Neutrophil (primary cell): ENCODE measurements around the gene ZNF260.

Experiments used
- H3K27ac ChIP-seq: fragments of 200-600 bp; sonication (generic); 2 replicates; pipeline ENCODE4 v1.5.1; 2016; ENCODE audit warnings: mild to moderate bottlenecking, moderate library complexity
- H3K27me3 ChIP-seq: fragments of 200-600 bp; sonication (generic); 2 replicates; pipeline ENCODE4 v1.6.0; 2016; ENCODE audit warnings: mild to moderate bottlenecking
- H3K36me3 ChIP-seq: fragments of 200-600 bp; sonication (generic); 2 replicates; pipeline ENCODE4 v1.5.1; 2017
- H3K4me1 ChIP-seq, 2 experiments: fragments of 200-600 bp in 1 of 2; sonication (generic) in 1 of 2; 1 replicate in 1 of 2; 2 replicates in 1 of 2; pipeline versions ENCODE4 v1.5.1 to v1.6.1; 2013 to 2016; ENCODE audit warnings: low read depth in 1 of 2, low read length in 1 of 2, mild to moderate bottlenecking in 1 of 2, moderate library complexity in 1 of 2; ENCODE audit not compliant: control insufficient read depth in 1 of 2, insufficient read depth in 1 of 2
- H3K4me3 ChIP-seq, 2 experiments: fragments of 200-600 bp in 1 of 2; sonication (generic) in 1 of 2; 1 replicate in 1 of 2; 2 replicates in 1 of 2; pipeline ENCODE4 v1.5.1; 2013 to 2016; ENCODE audit warnings: low read depth in 1 of 2, low read length in 1 of 2, mild to moderate bottlenecking in 1 of 2, moderate library complexity in 1 of 2
- H3K9me3 ChIP-seq: fragments of 200-600 bp; sonication (generic); 2 replicates; pipeline ENCODE4 v1.5.1; 2016
- CTCF ChIP-seq: fragments of 200-600 bp; sonication (generic); IDR thresholded peaks from 2 replicates; pipeline ENCODE4 v1.5.1; 2016; ENCODE audit warnings: antibody characterized with exemption

ZNF260 gene

GRCh38 chr19:36527341-36527740 is 730 bp downstream of the ZNF260 start:
- TF ChIP-seq CTCF: no peak
- H3K4me3 ChIP-seq: peak overlapping the region in 1 of 2 experiments; percentile 92
- H3K27me3 ChIP-seq: no peaks in the 10 kb centered on the region
- no peak overlapping the region for H3K27ac ChIP-seq
- no peaks in the 10 kb centered on the region for H3K36me3 ChIP-seq
- peaks cover 13 to 16% of the 10 kb centered on the region in 2 experiments for H3K4me1 ChIP-seq
- no peaks in the 10 kb centered on the region for H3K9me3 ChIP-seq

DNA sequence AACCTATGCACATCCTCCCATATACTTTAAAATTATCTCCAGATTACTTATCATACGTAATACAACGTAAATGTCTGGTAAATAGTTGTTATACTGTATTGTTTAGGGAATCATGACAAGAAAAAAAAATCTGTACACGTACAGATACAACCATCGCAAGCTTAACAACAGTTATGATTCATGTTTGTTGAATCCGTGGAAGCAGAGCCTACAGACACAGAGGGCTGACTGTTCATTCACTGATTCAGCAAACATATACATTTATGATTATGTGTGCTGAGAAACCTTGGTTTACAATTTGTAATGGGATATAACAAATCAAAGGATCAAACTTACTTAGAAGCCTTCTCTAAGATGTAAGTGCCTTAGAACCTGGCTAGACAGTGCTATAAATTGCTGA is 1.5 kb downstream of the ZNF260 start:
- Histone ChIP-seq H3K4me1 (peaks cover 13 to 16% of the 10 kb centered on the region in 2 experiments), H3K27ac (no peak overlapping the region), H3K36me3 (no peaks in the 10 kb centered on the region), H3K4me3 (no peak overlapping the region), H3K9me3 (no peaks in the 10 kb centered on the region), H3K27me3 (no peaks in the 10 kb centered on the region)
- TF ChIP-seq CTCF: no peak

GRCh38 chr19:36524617-36525016 is 3.5 kb downstream of the ZNF260 start:
- H3K27ac ChIP-seq: no peak overlapping the region
- no peaks in the 10 kb centered on the region for H3K27me3 ChIP-seq
- H3K9me3 ChIP-seq: no peaks in the 10 kb centered on the region
- TF ChIP-seq CTCF: no peak
- H3K4me1 ChIP-seq: peaks cover 13 to 16% of the 10 kb centered on the region in 2 experiments
- no peaks in the 10 kb centered on the region for H3K36me3 ChIP-seq
- H3K4me3 ChIP-seq: no peak overlapping the region

DNA sequence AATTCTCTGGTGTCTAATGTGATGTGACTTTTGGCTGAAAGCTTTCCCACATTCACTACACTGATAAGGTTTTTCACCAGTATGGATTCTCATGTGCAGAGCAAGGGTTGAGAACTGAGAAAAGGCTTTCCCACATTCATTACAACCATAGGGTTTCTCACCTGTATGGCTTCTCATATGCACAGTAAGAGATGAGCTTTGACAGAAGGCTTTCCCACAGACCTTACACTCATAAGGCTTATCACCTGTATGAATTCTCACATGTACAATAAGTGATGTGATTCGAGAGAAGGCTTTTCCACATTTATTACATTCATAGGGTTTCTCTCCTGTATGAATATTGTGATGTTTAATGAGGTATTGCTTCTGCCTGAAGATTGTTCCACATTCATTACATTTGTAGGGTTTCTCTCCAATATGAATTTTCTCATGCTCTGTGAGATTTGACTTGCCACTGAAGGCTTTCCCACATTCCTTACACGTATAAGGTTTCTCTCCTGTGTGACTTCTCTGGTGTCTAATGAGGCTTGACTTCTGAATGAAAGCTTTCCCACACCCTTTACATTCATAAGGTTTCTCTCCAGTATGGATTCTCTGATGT is 14.0 kb downstream of the ZNF260 start:
- H3K27me3 ChIP-seq: no peaks in the 10 kb centered on the region
- H3K4me3 ChIP-seq: no peak overlapping the region
- H3K9me3 ChIP-seq: peaks cover 87% of the 10 kb centered on the region
- no peaks in the 10 kb centered on the region for H3K36me3 ChIP-seq
- H3K27ac ChIP-seq: no peak overlapping the region
- TF ChIP-seq CTCF: no peak
- no peaks in the 10 kb centered on the region for H3K4me1 ChIP-seq

DNA sequence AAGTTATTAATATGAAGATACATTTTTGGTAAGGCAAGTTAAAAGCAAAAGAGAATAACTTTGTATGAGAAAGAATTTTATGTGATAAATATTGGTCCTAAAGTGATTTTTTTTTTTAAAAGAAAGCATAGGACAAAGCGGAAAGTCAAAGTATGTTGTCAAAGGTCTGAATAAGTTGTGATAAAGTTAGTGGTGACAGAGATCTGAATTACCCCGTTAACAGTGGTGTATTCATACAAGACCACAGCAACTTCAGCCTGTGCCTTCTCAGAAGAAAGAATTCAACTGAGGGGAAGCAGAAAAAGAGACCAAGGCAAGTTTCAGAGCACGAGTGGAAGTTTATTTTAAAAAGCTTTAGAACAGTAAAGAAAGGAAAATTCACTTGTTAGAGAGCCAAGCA is 19.7 kb downstream of the ZNF260 start:
- Histone ChIP-seq H3K4me1 (no peaks in the 10 kb centered on the region), H3K27ac (no peak overlapping the region), H3K9me3 (peaks cover 53% of the 10 kb centered on the region), H3K4me3 (no peak overlapping the region), H3K36me3 (no peaks in the 10 kb centered on the region), H3K27me3 (no peaks in the 10 kb centered on the region)
- no peak for TF ChIP-seq CTCF
